BE2C (cell line): ENCODE results near the gene KLHL25.

Experiments used
- DNase-seq: peaks from one replicate; pipeline ENCODE4 v3.0.0-alpha.2; 2020
- H3K27me3 ChIP-seq: fragments of 250-450 bp; sonication (Bioruptor Pico); 2 replicates; pipeline ENCODE4 v1.5.1; 2020; ENCODE audit warnings: mild to moderate bottlenecking
- H3K36me3 ChIP-seq: fragments of 250-450 bp; sonication (Bioruptor Pico); 2 replicates; pipeline ENCODE4 v1.5.1; 2020; ENCODE audit warnings: mild to moderate bottlenecking
- H3K4me1 ChIP-seq: fragments of 250-450 bp; sonication (Bioruptor Pico); 2 replicates; pipeline ENCODE4 v1.5.1; 2020
- H3K4me3 ChIP-seq: 2 replicates; pipeline ENCODE4 v1.5.1; 2011; ENCODE audit warnings: low read depth, low read length
- H3K9me3 ChIP-seq: fragments of 250-450 bp; sonication (Bioruptor Pico); 2 replicates; pipeline ENCODE4 v1.5.1; 2020
- CTCF ChIP-seq: IDR thresholded peaks from 2 replicates; pipeline ENCODE4 v1.5.1; 2012; ENCODE audit warnings: mild to moderate bottlenecking, low read depth, low read length

KLHL25 gene

GRCh38 chr15:85745525-85746150 lies 49.1 kb downstream of the KLHL25 start:
- H3K36me3 ChIP-seq: peaks cover 36% of the 10 kb centered on the region

GRCh38 chr15:85745023-85745422 lies 49.7 kb downstream of the KLHL25 start:
- Histone ChIP-seq H3K9me3 (no peaks in the 10 kb centered on the region), H3K4me1 (peaks cover 3% of the 10 kb centered on the region; the same call in 1 of the 2 replicates), H3K4me3 (no peak overlapping the region), H3K27me3 (no peaks in the 10 kb centered on the region), H3K36me3 (peaks cover 36% of the 10 kb centered on the region)
- no peak for DNase-seq
- TF ChIP-seq CTCF: no peak

More at GRCh38 chr15:85745525-85746150, 49.1 kb downstream of the KLHL25 start:
- no peaks in the 10 kb centered on the region for H3K27me3 ChIP-seq
- DNase-seq: no peak
- H3K4me1 ChIP-seq: peaks cover 3% of the 10 kb centered on the region; the same call in 1 of the 2 replicates
- TF ChIP-seq CTCF: no peak
- no peak overlapping the region for H3K4me3 ChIP-seq
- no peaks in the 10 kb centered on the region for H3K9me3 ChIP-seq

GRCh38 chr15:85744579-85744978 lies 50.1 kb downstream of the KLHL25 start:
- no peak for DNase-seq
- Histone ChIP-seq H3K4me3 (no peak overlapping the region), H3K9me3 (no peaks in the 10 kb centered on the region), H3K27me3 (no peaks in the 10 kb centered on the region), H3K4me1 (peaks cover 3% of the 10 kb centered on the region; the same call in 1 of the 2 replicates), H3K36me3 (peaks cover 36% of the 10 kb centered on the region)
- no peak for TF ChIP-seq CTCF

- Histone ChIP-seq H3K9me3 (no peaks in the 10 kb centered on the region), H3K36me3 (peaks cover 36% of the 10 kb centered on the region), H3K4me3 (no peak overlapping the region), H3K27me3 (no peaks in the 10 kb centered on the region), H3K4me1 (peaks cover 3% of the 10 kb centered on the region; the same call in 1 of the 2 replicates)
- TF ChIP-seq CTCF: no peak
- DNase-seq: no peak
Measured at GRCh38 chr15:85743392-85744055, 51.2 kb downstream of the KLHL25 start.

GRCh38 chr15:85742186-85742821 lies 52.4 kb downstream of the KLHL25 start:
- no peaks in the 10 kb centered on the region for H3K27me3 ChIP-seq
- H3K9me3 ChIP-seq: no peaks in the 10 kb centered on the region
- no peak for DNase-seq
- H3K4me3 ChIP-seq: no peak overlapping the region
- peaks cover 31% of the 10 kb centered on the region for H3K36me3 ChIP-seq
- no peaks in the 10 kb centered on the region for H3K4me1 ChIP-seq
- TF ChIP-seq CTCF: no peak

GRCh38 chr15:85741662-85742061 lies 53.1 kb downstream of the KLHL25 start:
- Histone ChIP-seq H3K27me3 (no peaks in the 10 kb centered on the region), H3K36me3 (peaks cover 28% of the 10 kb centered on the region), H3K9me3 (no peaks in the 10 kb centered on the region), H3K4me3 (no peak overlapping the region), H3K4me1 (no peaks in the 10 kb centered on the region)
- TF ChIP-seq CTCF: no peak
- DNase-seq: no peak
